B cell (primary cell): ENCODE data around the gene GKN1. TPM values are rescaled to one million over a fixed set of nuclear protein-coding genes. Genes with fewer than 3 reads are reported as not detected.

Experiments used
- ATAC-seq: fragments of 200-7000 bp; cut with Tn5 transposase; one replicate; pipeline ENCODE4 v1.10.0; 2021; ENCODE audit warnings: low read depth, mild to moderate bottlenecking, moderate number of reproducible peaks, moderate library complexity
- CTCF ChIA-PET: fragments of 350-600 bp; sonication (Branson Sonifier 250); formaldehyde crosslinking; loops from one replicate; lab custom pipeline; 2021; ENCODE audit warnings: antibody characterized with exemption, inconsistent platforms; lab: Charles Lee
- POLR2A ChIA-PET: fragments of 350-600 bp; sonication (Branson Sonifier 250); formaldehyde crosslinking; loops from one replicate; lab custom pipeline; 2021; ENCODE audit warnings: antibody characterized with exemption; lab: Charles Lee
- DNase-seq: peaks from one replicate; pipeline ENCODE4 v3.0.0; 2013
- H2AFZ ChIP-seq: 2 replicates; pipeline ENCODE4 v1.6.1; 2012; ENCODE audit warnings: mild to moderate bottlenecking, low read depth, low read length; ENCODE audit not compliant: insufficient read depth, poor library complexity, severe bottlenecking
- H3K27ac ChIP-seq, 2 donors: 1 replicate in 1 of 2; 2 replicates in 1 of 2; pipeline ENCODE4 v1.5.1; 2012 to 2013; ENCODE audit warnings: low read length in 2 of 2, mild to moderate bottlenecking in 2 of 2, moderate library complexity in 1 of 2
- H3K27me3 ChIP-seq, 4 experiments: fragments of 200-600 bp in 1 of 4; sonication (generic) in 1 of 4; replicated peaks in 1 of 4; 1 replicate in 2 of 4; 2 replicates in 2 of 4; pipeline versions ENCODE4 v1.6.1 to v1.7.0; 2013 to 2016; ENCODE audit warnings: low read length in 3 of 4, mild to moderate bottlenecking in 2 of 4, mixed read lengths in 1 of 4, moderate library complexity in 1 of 4; ENCODE audit not compliant: insufficient read depth in 4 of 4, control insufficient read depth in 3 of 4; ENCODE audit errors: control extremely low read depth in 1 of 4
- H3K36me3 ChIP-seq, 2 experiments: replicated peaks in 1 of 2; 1 replicate in 1 of 2; 2 replicates in 1 of 2; pipeline versions ENCODE4 v1.6.1 to v1.7.1; 2013; ENCODE audit warnings: low read length in 1 of 2; ENCODE audit not compliant: insufficient read depth in 2 of 2, control insufficient read depth in 1 of 2; ENCODE audit errors: control extremely low read depth in 1 of 2, extremely low read depth in 1 of 2
- H3K4me1 ChIP-seq, 2 donors: fragments of 200-600 bp in 1 of 2; sonication (generic) in 1 of 2; 1 replicate in 1 of 2; 2 replicates in 1 of 2; pipeline versions ENCODE4 v1.5.1 to v1.6.1; 2013 to 2017; ENCODE audit warnings: low read length in 2 of 2; ENCODE audit not compliant: control insufficient read depth in 2 of 2, insufficient read depth in 2 of 2
- H3K4me2 ChIP-seq: replicated peaks from 2 replicates; pipeline ENCODE3; 2012; ENCODE audit warnings: mild to moderate bottlenecking, low read depth, low read length; ENCODE audit not compliant: poor library complexity, severe bottlenecking
- H3K4me3 ChIP-seq, 5 experiments: fragments of 200-600 bp in 1 of 5; sonication (generic) in 1 of 5; 1 replicate in 3 of 5; 2 replicates in 2 of 5; pipeline versions ENCODE4 v1.5.1 to v1.7.0; 2011 to 2016; ENCODE audit warnings: low read length in 4 of 5, mild to moderate bottlenecking in 4 of 5, low read depth in 2 of 5, control low read depth in 1 of 5, moderate library complexity in 1 of 5; ENCODE audit not compliant: insufficient read depth in 1 of 5; ENCODE audit errors: control extremely low read depth in 1 of 5, extremely low read depth in 1 of 5
- H3K79me2 ChIP-seq: fragments of 200-600 bp; sonication (generic); one replicate; pipeline ENCODE4 v1.6.0; 2016; ENCODE audit warnings: low read length; ENCODE audit not compliant: control insufficient read depth, insufficient read depth
- H3K9ac ChIP-seq: fragments of 200-600 bp; sonication (generic); 2 replicates; pipeline ENCODE4 v1.6.1; 2017; ENCODE audit warnings: mild to moderate bottlenecking, low read length, moderate library complexity
- H3K9me3 ChIP-seq, 3 donors: one replicate each; pipeline versions ENCODE4 v1.6.1 to v1.7.1; 2013; ENCODE audit warnings: low read length in 2 of 3; ENCODE audit not compliant: control insufficient read depth in 2 of 3, insufficient read depth in 1 of 3; ENCODE audit errors: control extremely low read depth in 1 of 3
- H4K20me1 ChIP-seq: 2 replicates; pipeline ENCODE4 v1.6.0; 2012; ENCODE audit warnings: mild to moderate bottlenecking, low read length; ENCODE audit not compliant: insufficient read depth, control insufficient read depth, poor library complexity, severe bottlenecking
- H3K27ac Mint-ChIP-seq: one replicate; pipeline ENCODE4 v1.8.0; 2021; ENCODE audit warnings: mixed read lengths
- H3K27me3 Mint-ChIP-seq: one replicate; pipeline ENCODE4 v1.8.0; 2021; ENCODE audit warnings: mixed read lengths
- H3K4me1 Mint-ChIP-seq: one replicate; pipeline ENCODE4 v1.8.0; 2021; ENCODE audit warnings: mixed read lengths
- H3K4me3 Mint-ChIP-seq: one replicate; pipeline ENCODE4 v1.8.0; 2021; ENCODE audit warnings: mixed read lengths
- H3K9me3 Mint-ChIP-seq: one replicate; pipeline ENCODE4 v1.8.0; 2022; ENCODE audit warnings: mixed read lengths; ENCODE audit not compliant: insufficient read depth
- CTCF ChIP-seq: fragments of 200-600 bp; IDR thresholded peaks from one replicate; pipeline ENCODE4 v1.8.0; 2022; ENCODE audit warnings: antibody characterized with exemption, mild to moderate bottlenecking
- EZH2 ChIP-seq: IDR thresholded peaks from 2 replicates; pipeline ENCODE4 v1.6.1; 2012; ENCODE audit warnings: borderline replicate concordance, low read depth, mild to moderate bottlenecking, moderate library complexity, low read length; ENCODE audit not compliant: insufficient read depth, poor library complexity, severe bottlenecking
- WGBS: methylation state at CpG from one replicate; pipeline ENCODE4 v1.1.5; 2013; ENCODE audit warnings: missing lambda C conversion rate; ENCODE audit not compliant: insufficient coverage; 5-methylcytosine and 5-hydroxymethylcytosine counted together
- intact Hi-C: fragments of 100-400 bp; cut with micrococcal nuclease; formaldehyde crosslinking; loops from one replicate; pipeline ENCODE4 v1.10.0; 2022
- polyA plus RNA-seq: library from polyadenylated mRNA; depleted of rRNA; stranded (reverse); fragments of >200 nt; gene quantifications from 2 replicates; pipeline ENCODE4 v1.2.3, GENCODE V29; 2012
- total RNA-seq, 2 donors: library from RNA; stranded (reverse); fragments of 120-200 nt in 1 of 2; gene quantifications; 1 replicate in 1 of 2; 2 replicates in 1 of 2; pipeline versions ENCODE4 v1.2.3 to v1.2.4, GENCODE V29; 2013 to 2022

Gene GKN1
- total and polyA plus RNA-seq, 2 donors (not counting 1 experiment from before 2014, with no cell fraction given) = not detected

DNA sequence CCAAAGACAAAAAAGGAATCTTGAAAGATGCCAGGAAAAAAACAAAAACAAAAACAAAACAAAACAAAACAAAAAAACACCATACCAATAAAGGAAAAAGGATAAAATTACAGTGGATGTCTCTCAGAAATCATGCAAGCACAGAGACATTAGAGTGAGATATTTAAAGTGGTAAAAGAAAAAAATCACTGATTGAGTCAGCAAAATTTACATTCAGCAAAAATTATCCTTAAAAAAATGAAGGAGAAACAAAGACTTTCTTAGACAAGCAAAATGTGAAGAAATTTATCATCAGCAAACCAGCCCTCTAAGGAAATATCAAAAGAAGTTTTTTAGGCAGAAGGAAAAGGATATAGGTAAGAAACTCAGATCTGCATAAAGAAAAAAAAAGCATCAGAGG is 10.2 kb upstream of the GKN1 start:
- no peaks in the 10 kb centered on the region for H3K9me3 ChIP-seq
- Mint-ChIP-seq H3K27me3 (peaks cover 27% of the 10 kb centered on the region), H3K4me3 (no peak overlapping the region), H3K27ac (no peak overlapping the region), H3K4me1 (no peaks in the 10 kb centered on the region), H3K9me3 (no peaks in the 10 kb centered on the region)
- H3K4me3 ChIP-seq = no peak overlapping the region
- no peaks in the 10 kb centered on the region for H3K36me3 ChIP-seq
- no peak overlapping the region for H3K9ac ChIP-seq
- intact Hi-C loops = no loop called here
- no peak for TF ChIP-seq EZH2
- TF ChIP-seq CTCF = no peak
- no peaks in the 10 kb centered on the region for H4K20me1 ChIP-seq
- POLR2A ChIA-PET = no interaction called here
- no peak overlapping the region for H3K4me2 ChIP-seq
- CTCF ChIA-PET = no interaction called here
- H3K27me3 ChIP-seq = peaks cover 0 to 6% (median 1%) of the 10 kb centered on the region in 4 experiments
- ATAC-seq = no peak
- H3K27ac ChIP-seq = no peak overlapping the region
- H2AFZ ChIP-seq = no peak overlapping the region
- H3K4me1 ChIP-seq = no peaks in the 10 kb centered on the region
- DNase-seq = no peak
- no peaks in the 10 kb centered on the region for H3K79me2 ChIP-seq

DNA sequence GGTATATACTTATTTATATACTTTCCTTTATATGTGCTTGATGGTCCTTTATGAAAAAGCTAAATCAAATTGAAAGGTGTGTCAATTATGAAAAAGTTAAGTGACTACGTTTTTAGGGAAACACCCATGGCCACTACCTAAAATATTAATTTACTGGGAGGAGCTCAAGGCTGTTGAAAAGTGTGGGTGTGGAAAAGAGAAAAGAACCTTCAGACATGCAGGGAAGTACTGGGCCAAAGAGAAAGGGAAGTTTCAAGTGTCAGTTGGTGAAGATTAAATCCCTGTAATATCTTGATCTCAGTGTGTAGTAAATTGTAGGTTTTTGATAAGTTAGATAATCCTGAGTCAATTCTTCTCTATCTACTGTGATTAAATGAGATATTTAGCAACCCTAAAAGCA is 6.2 kb upstream of the GKN1 start:
- H3K27ac Mint-ChIP-seq = no peak overlapping the region
- H3K79me2 ChIP-seq = no peaks in the 10 kb centered on the region
- ChIA-PET CTCF (no interaction called here), POLR2A (no interaction called here)
- H3K27me3 ChIP-seq = peaks cover 0 to 9% (median 1%) of the 10 kb centered on the region in 4 experiments
- no peak for TF ChIP-seq CTCF
- TF ChIP-seq EZH2 = no peak
- H3K4me2 ChIP-seq = no peak overlapping the region
- WGBS = no CpG with 5 or more reads among the region's 1 CpG
- no peak for ATAC-seq
- DNase-seq = no peak
- peaks cover 13% of the 10 kb centered on the region for H3K27me3 Mint-ChIP-seq
- no peak overlapping the region for H3K4me3 ChIP-seq
- intact Hi-C loops = no loop called here
- no peak overlapping the region for H3K9ac ChIP-seq
- no peak overlapping the region for H3K4me3 Mint-ChIP-seq
- peaks cover 0 to 1% (median 0%) of the 10 kb centered on the region in 3 donors for H3K9me3 ChIP-seq
- H3K4me1 ChIP-seq = no peaks in the 10 kb centered on the region
- H3K36me3 ChIP-seq = no peaks in the 10 kb centered on the region
- H2AFZ ChIP-seq = no peak overlapping the region
- no peaks in the 10 kb centered on the region for H3K4me1 Mint-ChIP-seq
- no peaks in the 10 kb centered on the region for H4K20me1 ChIP-seq
- H3K27ac ChIP-seq = no peak overlapping the region
- H3K9me3 Mint-ChIP-seq = no peaks in the 10 kb centered on the region
